IPS DF 4.7 (cell line): ENCODE results near the gene GJD2.

Source experiments
- DNase-seq: peaks from one replicate; pipeline ENCODE4 v3.0.0-alpha.2; 2013; ENCODE audit warnings: low spot score; ENCODE audit errors: extremely low read depth

GJD2 gene

DNA sequence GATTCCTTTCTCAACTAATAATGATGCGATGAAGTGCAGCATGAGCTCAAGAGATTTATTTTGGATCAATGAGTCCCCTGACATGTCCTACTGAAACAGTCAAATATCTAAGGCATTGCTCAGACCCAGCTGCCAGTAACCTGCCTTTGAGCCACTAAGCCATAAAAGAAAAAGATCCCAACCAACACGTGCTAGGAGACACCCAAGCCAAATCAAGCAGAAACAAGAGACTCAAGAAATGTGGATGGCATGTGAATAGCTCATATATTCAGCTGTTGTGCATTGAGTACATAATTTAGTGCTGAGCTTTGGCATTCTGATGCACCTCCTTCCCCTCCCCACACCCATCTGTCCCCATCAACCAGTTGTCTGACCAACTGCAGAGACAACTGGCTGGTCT is 29.2 kb downstream of the GJD2 start:
- DNase-seq: no peak

DNA sequence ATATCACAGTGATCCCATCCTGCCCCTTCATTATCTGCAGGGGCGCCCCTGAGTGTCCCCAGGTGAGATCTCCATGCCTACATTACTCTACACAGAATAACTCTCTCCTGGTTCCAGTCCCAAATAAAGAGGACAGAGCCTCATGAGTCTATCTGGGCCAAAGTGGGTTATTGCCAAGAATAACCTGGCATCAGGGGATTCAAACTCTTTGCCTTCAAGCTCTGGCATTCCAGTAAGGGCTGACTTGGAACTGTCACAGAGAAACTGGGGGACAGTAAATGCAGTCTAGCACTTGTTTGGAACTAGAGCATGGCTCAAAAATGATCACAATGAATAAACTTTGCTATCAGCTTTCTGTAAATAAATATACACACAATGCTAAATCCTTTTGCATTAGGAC is 30.3 kb downstream of the GJD2 start:
- no peak for DNase-seq

DNA sequence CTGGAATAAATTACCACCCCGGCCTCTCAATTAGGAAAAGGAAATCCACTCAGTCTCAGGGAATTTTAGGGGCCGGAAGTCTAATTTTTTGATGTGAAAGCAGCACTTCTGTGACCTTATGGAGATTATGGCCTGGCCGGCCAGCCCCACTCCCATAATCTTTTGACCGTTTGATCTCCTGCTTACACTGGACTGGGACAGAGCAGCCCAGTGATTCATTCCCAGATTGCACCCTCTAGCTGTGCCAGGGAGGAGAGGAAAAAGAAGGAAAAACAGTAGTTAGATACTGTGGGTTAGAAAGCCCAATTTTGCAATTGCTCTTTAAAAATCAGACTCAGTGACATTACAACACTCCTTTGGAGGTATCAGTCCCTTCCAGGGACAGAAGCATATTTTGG is 32.4 kb downstream of the GJD2 start:
- no peak for DNase-seq

DNA sequence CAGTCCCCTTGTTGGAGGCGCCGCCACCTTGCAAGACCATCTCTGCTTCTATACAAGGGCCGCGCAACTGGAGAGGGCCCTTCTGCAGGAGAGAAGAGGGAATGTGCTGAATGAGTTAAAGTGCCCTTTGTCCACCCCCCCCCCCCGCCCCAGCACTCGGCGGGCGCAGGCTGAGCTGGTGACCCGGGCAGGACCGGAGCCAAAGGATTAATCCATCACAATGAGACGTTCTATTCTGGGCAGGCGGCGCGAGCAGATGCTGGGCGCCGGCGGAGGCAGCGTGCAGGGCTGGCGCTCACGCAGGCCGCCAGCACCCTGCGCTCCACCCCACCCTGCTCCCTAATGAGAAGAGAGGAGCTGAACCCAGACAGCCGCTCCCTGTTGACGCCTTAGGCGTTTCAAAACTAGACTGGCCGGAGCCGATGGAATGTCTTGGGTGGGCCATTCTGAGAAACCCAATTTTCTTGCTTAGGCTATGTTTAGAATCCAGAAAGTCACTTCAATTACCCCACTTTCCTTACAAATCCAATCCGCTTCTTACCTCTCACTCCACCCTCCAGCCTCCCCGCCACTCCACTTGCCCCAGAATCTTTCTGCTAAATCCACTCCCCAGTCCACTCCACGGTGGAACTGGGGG is 32.9 kb downstream of the GJD2 start:
- no peak for DNase-seq

DNA sequence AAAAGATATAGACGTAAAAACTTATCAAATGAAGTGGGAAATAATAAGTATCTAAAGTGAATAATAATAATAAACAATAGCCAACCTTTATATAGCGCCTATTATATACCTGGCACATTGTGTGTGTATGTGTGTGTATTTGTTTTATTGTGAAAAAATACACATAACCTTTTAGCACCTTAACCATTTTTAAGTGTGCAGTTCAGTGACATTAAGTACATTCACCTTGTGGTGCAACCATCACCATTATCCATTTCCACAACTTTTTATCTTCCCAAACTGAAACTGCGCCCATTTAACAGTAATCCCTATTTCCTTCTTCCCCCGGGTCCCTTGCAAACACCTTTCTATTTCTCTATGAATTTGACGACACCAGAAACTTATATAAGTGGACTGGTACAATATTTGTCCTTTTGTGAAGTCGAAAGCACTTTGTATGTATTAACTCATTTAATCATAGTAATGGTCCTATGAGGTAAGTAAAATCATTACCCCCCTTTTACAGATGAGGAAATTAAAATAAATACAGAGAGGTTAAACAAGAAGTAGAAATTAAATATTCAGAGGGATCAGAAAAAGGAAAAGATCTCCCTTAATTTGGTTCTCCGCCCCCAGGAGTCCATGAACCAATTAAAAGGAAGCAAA is 33.5 kb downstream of the GJD2 start:
- no peak for DNase-seq

DNA sequence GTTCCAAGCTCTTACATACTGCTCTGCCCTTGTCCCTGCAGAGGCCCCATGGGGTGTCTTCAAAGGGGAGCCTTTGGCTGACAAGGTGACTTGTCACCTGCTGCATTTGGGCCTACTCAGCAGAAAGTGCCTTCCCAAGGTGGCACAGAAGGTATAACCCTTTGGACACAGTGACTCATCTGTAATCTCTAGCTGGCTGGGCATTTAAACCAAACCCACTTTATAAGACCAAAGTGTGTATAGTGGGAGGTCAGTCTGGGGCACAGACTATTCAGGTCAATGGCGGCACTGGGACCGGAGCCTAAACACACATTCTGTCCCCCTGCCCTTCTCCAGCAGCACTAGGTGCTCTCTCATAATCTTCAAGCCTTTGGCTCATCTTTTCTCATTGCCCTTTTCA is 35.1 kb downstream of the GJD2 start:
- DNase-seq: no peak

DNA sequence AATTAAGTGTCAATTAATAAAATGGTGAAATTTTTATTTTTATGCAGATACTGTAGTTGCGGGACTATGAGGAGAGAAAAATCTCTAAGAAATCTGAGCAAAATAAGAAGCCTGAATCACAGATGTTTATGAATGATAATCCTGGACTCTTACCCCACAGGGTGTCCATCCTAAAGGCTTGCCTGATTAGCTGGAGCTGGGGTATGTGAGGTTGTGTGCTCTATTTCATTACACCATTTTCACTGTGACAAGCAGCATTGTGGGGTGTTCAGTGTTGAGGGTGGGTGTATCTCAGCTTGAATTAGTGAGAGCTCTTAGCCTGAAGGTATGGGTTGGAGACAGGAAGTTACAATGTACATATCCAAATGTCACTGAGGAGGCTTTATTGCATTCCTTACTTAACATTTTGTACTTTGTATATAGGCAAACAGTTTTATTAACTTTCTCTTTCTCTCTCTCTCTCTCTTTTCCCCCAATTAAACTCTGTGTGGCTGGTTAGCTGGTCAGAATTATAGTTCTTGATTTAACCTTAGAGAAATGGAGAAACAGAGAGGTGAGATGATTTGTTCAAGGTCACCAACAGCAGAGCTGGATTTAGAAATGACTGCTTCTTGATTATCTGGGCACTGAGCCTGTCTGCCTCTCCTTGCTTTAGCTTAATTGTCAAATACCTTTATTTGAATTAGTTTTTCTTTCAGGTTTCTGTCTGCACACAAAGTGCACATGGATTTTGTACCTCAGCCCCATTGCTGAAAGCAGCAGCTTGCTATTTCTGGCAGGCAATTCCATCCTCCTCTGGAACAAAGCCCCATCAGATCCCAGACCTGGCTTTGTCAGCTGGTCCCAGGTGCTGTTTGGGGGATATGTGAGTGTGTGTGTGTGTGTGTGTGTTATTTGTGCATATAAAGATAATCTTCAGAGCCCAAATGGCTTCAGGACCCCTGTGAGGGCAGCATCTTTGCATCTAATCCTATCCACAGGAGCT is 35.8 kb downstream of the GJD2 start:
- no peak for DNase-seq

DNA sequence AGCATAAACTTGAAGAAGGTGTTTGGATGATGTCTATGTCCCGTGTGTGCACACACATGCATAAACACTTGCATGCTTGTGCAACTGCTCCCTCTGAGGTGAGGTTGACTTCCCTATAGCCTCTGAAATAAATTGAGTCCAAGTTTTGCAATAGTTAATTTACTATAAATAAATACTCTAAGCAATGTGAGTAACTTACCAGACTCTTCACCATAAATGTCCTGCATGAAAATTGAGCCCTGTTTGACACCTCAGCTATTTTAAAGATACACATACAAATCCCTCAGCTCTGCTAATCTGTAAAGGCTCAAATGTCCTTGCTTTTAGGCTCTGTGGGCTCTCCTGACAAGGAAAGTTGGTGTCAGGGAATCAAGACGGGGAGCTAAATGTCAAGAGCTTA is 37.1 kb downstream of the GJD2 start:
- no peak for DNase-seq

DNA sequence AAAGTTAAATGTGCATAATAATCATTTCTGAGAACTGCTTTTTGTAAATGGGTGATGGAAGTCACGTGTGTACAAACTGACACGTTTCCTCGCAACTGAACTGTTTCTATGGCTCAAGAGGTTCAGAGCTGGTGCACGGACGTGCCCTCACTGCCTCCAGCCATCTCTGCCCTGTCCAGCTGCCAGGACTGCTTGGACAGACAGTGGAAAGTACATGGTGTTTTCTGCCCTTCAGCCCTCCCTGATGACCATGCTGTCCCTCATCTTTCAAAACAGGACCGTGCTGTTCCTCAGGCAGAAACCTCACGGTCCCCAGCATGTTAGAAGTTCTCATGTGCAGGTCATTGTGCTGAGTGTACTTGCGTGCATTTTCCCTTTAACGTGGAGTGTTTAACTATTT is 38.7 kb downstream of the GJD2 start:
- DNase-seq: no peak

DNA sequence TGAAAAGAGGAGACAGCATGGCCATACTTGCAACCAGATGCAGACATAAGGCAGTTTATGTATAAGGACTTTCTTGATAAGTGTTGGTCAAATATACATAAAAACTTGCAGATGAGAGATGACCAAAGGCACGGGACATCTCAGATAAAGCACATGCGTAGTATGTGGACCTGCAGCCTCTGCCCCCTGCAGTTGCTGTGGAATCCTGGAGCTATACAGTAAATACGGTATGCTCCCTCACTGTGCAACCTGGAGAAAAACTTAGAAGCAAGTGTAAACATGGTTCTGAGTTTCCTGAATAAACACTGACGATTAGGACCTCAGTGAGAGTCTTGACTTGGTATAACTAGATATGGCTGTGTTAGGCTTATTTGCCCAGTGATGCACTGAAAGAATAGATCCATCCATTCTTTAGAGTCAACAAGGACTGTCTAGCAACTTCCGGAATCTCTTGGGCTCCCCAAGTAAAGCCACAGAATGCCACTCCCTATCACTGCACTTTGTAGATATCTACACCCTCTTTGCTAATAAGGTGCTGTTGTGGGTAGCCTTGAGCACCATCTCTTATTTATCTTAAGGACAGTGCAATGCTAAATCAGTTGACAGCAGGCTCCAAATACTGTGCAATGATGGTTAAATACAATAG is 40.2 kb downstream of the GJD2 start:
- DNase-seq: no peak

DNA sequence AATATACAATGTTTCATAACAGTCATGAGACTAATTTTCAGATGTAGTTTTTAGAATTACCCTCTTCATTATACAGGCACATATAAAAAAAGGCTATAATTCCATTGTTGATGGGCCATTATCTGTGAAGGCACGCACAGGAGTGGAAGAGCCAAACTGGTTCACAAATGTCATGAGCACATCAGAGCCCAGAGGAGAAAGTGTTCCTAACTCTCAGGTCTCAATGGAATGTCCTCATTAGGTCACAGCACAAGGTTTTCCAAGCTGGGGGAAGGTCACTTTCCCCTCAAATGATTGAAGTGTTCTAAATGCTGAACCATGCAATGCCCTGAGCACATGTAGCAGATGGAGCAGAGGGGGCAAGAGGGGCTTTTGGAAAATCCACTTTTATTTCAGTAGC is 41.2 kb downstream of the GJD2 start:
- DNase-seq: no peak

DNA sequence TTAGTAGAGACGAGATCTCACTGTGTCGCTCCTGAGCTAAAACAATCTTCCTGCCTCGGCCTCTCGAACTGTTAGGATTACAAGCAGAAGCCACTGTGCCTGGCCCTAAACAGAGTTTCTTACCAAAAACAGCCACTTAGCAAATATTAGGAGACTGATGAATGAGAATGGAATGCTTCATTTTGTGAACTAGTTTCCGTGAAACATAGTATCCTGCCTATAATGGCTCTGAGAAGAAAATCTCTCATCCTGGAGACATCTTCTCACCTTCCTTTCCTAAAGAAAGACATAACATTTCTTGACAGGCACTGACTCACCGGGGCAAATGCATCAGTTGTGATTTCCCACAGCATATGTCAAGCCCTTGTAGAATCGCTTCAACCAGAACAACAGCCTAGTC is 44.9 kb downstream of the GJD2 start:
- no peak for DNase-seq

DNA sequence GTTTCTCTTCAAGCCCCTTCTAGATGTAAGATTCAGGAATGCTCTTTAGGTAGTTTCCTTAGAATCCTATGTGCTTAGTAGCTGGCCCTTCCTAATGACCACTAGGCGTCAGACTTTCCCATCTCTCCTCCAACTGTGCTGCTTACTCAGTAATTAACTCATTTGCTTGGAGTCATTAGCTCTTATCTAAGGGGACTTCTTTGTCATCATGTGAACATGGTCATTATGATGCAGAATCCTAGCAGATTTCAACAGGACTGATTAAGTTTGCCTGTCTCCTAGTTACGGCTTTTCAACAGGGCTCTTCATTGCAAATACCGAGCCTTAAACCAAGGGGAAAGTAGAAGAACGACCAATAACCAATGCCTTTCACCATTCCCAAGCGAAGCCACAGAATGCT is 46.4 kb downstream of the GJD2 start:
- no peak for DNase-seq

DNA sequence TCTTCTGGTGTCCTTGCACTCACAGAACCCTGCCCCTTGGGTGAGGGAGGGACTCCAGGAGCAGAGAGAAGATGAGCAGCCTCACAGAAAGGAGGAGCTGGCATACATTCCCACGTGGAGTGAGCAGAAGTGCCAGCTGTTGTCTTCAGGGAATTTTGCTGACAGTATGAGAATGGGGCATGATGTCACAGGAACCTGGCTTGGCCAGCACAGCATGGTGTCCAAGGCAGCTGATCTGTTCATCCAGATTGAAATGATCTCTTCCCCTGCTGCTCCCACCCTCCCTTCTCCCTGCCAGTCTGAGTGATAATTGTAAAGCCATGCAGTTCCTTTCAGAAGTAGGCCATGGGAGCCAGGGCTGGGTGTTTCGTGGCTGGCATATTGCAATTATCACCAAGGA is 53.3 kb downstream of the GJD2 start:
- DNase-seq: no peak
